GM23248 (cell line): Measurements from ENCODE around the gene SPOCD1. TPM values are rescaled to one million over a fixed set of nuclear protein-coding genes. Genes with fewer than 3 reads are reported as not detected.

Experiments
- DNase-seq: peaks from one replicate; pipeline ENCODE4 v3.0.0-alpha.2; 2015
- H2AFZ ChIP-seq: fragments of 200-600 bp; sonication (generic); 2 replicates; pipeline ENCODE4 v1.6.1; 2016; ENCODE audit warnings: antibody characterized with exemption
- H3F3A ChIP-seq: fragments of 200-600 bp; sonication (generic); 2 replicates; pipeline ENCODE4 v1.6.1; 2016; ENCODE audit warnings: mild to moderate bottlenecking, antibody characterized with exemption, mixed run types; ENCODE audit not compliant: insufficient read depth
- H3K27ac ChIP-seq: fragments of 200-600 bp; sonication (generic); 2 replicates; pipeline ENCODE4 v1.5.1; 2016; ENCODE audit warnings: mild to moderate bottlenecking
- H3K27me3 ChIP-seq: fragments of 200-600 bp; sonication (generic); replicated peaks from 2 replicates; pipeline ENCODE4 v1.6.1; 2016; ENCODE audit warnings: mild to moderate bottlenecking; ENCODE audit not compliant: insufficient read depth
- H3K36me3 ChIP-seq: fragments of 200-600 bp; sonication (generic); 2 replicates; pipeline ENCODE4 v1.6.1; 2016; ENCODE audit warnings: low read depth, mild to moderate bottlenecking
- H3K4me1 ChIP-seq: fragments of 200-600 bp; sonication (generic); 2 replicates; pipeline ENCODE4 v1.6.1; 2016; ENCODE audit warnings: mild to moderate bottlenecking; ENCODE audit not compliant: insufficient read depth
- H3K4me2 ChIP-seq: fragments of 200-600 bp; sonication (generic); one replicate; pipeline ENCODE4 v1.6.1; 2016; ENCODE audit warnings: mild to moderate bottlenecking; ENCODE audit not compliant: unreplicated experiment
- H3K4me3 ChIP-seq: fragments of 200-600 bp; sonication (generic); 2 replicates; pipeline ENCODE4 v1.5.1; 2016; ENCODE audit warnings: mild to moderate bottlenecking
- H3K79me2 ChIP-seq: fragments of 200-600 bp; sonication (generic); 2 replicates; pipeline ENCODE4 v1.6.1; 2016; ENCODE audit warnings: mild to moderate bottlenecking; ENCODE audit not compliant: insufficient read depth
- H3K9ac ChIP-seq: fragments of 200-600 bp; sonication (generic); 2 replicates; pipeline ENCODE4 v1.6.1; 2016; ENCODE audit warnings: mild to moderate bottlenecking
- H3K9me2 ChIP-seq: fragments of 200-600 bp; sonication (generic); 2 replicates; pipeline ENCODE4 v1.6.1; 2016; ENCODE audit warnings: mixed run types, mild to moderate bottlenecking, moderate library complexity; ENCODE audit not compliant: insufficient read depth
- H3K9me3 ChIP-seq: fragments of 200-600 bp; sonication (generic); one replicate; pipeline ENCODE4 v1.6.1; 2017; ENCODE audit warnings: low read depth
- H4K20me1 ChIP-seq: fragments of 200-600 bp; sonication (generic); 2 replicates; pipeline ENCODE4 v1.6.0; 2016; ENCODE audit not compliant: insufficient read depth
- EZH2 ChIP-seq: fragments of 200-600 bp; sonication (generic); IDR thresholded peaks from 2 replicates; pipeline ENCODE4 v1.6.1; 2018; ENCODE audit warnings: antibody characterized with exemption, mild to moderate bottlenecking; ENCODE audit not compliant: insufficient read depth, poor library complexity, severe bottlenecking
- EZH2phosphoT487 ChIP-seq: fragments of 200-600 bp; sonication (generic); IDR thresholded peaks from 2 replicates; pipeline ENCODE4 v1.6.1; 2018; ENCODE audit warnings: antibody characterized with exemption, moderate library complexity, mild to moderate bottlenecking, low read depth; ENCODE audit not compliant: insufficient read depth
- WGBS, 2 experiments: methylation state at CpG; one replicate each; pipeline ENCODE4 v1.1.6; 2015 to 2017; ENCODE audit warnings: low lambda C conversion rate in 2 of 2, low coverage in 1 of 2; ENCODE audit errors: missing lambda C conversion rate in 2 of 2; 5-methylcytosine and 5-hydroxymethylcytosine counted together
- in situ Hi-C: fragments of 300-500 bp; cut with MboI; formaldehyde crosslinking; loops from 2 replicates; pipeline ENCODE4 v1.15.0; 2020
- polyA plus RNA-seq: library from polyadenylated mRNA; unstranded; fragments of >200 nt; fragmentation: Nextera tagmentation; extraction: Ambion mirVana; gene quantifications from 2 replicates; pipeline ENCODE4 v1.2.1, GENCODE V29; 2016
- total RNA-seq: library from RNA; depleted of rRNA; stranded (reverse); fragments of >200 nt; shearing (Covaris generic); gene quantifications from 2 replicates; pipeline ENCODE4 v1.2.3, GENCODE V29; 2014

SPOCD1 gene
- total and polyA plus RNA-seq, 2 experiments from 2014 or later: 27.9 to 43.0 TPM

- Histone ChIP-seq H3K4me1 (0 out of 2 replicates have a peak, but pooled peaks cover 2% of the 10 kb centered on the region), H2AFZ (no peak overlapping the region), H4K20me1 (no peaks in the 10 kb centered on the region), H3K9me3 (no peaks in the 10 kb centered on the region), H3K4me3 (no peak overlapping the region), H3K4me2 (no peak overlapping the region), H3K9me2 (no peaks in the 10 kb centered on the region), H3F3A (no peaks in the 10 kb centered on the region), H3K79me2 (no peaks in the 10 kb centered on the region), H3K36me3 (no peaks in the 10 kb centered on the region), H3K27me3 (no peaks in the 10 kb centered on the region), H3K9ac (no peak overlapping the region), H3K27ac (no peak overlapping the region)
- 64 to 68% methylated on average over 12 of the region's 12 CpGs for WGBS, 2 experiments
- DNase-seq: no peak
- TF ChIP-seq EZH2phosphoT487 (no peak), EZH2 (no peak)
- in situ Hi-C loops: no loop called here
Measured at GRCh38 chr1:31782421-31783410, 33.1 kb downstream of the SPOCD1 start.

GRCh38 chr1:31781756-31782371 is 34.0 kb downstream of the SPOCD1 start:
- TF ChIP-seq EZH2 (no peak), EZH2phosphoT487 (no peak)
- 63 to 66% methylated on average over 13 to 18 of the region's 18 CpGs for WGBS, 2 experiments

GRCh38 chr1:31781138-31781755 is 34.6 kb downstream of the SPOCD1 start:
- Histone ChIP-seq H3K4me3 (no peak overlapping the region), H4K20me1 (no peaks in the 10 kb centered on the region), H3K79me2 (no peaks in the 10 kb centered on the region), H3K9ac (no peak overlapping the region), H3K4me1 (no peaks in the 10 kb centered on the region), H3K9me2 (no peaks in the 10 kb centered on the region), H3K27ac (no peak overlapping the region), H3K9me3 (no peaks in the 10 kb centered on the region), H3K36me3 (no peaks in the 10 kb centered on the region), H3K4me2 (no peak overlapping the region), H2AFZ (no peak overlapping the region), H3F3A (no peaks in the 10 kb centered on the region), H3K27me3 (no peaks in the 10 kb centered on the region; the same call in 1 of the 2 replicates)
- in situ Hi-C loops: no loop called here
- WGBS, 2 experiments: 80 to 83% methylated on average over 7 of the region's 7 CpGs
- TF ChIP-seq EZH2 (no peak), EZH2phosphoT487 (no peak)
- DNase-seq: no peak

More at GRCh38 chr1:31781756-31782371, 34.0 kb downstream of the SPOCD1 start:
- Histone ChIP-seq H3F3A (no peaks in the 10 kb centered on the region), H3K4me1 (no peaks in the 10 kb centered on the region), H3K36me3 (no peaks in the 10 kb centered on the region), H4K20me1 (no peaks in the 10 kb centered on the region), H3K9ac (no peak overlapping the region), H3K27ac (no peak overlapping the region), H3K4me3 (no peak overlapping the region), H3K9me2 (no peaks in the 10 kb centered on the region), H3K4me2 (no peak overlapping the region), H3K27me3 (no peaks in the 10 kb centered on the region; the same call in 1 of the 2 replicates), H3K79me2 (no peaks in the 10 kb centered on the region), H2AFZ (no peak overlapping the region), H3K9me3 (no peaks in the 10 kb centered on the region)
- in situ Hi-C loops: no loop called here
- DNase-seq: no peak

- DNase-seq: no peak
- Histone ChIP-seq H3K79me2 (no peaks in the 10 kb centered on the region), H3K4me3 (no peak overlapping the region), H3K9me2 (no peaks in the 10 kb centered on the region), H3K9ac (no peak overlapping the region), H2AFZ (no peak overlapping the region), H3K27me3 (no peaks in the 10 kb centered on the region; the same call in 1 of the 2 replicates), H3K36me3 (no peaks in the 10 kb centered on the region), H3K27ac (no peak overlapping the region), H3K4me2 (no peak overlapping the region), H3K4me1 (no peaks in the 10 kb centered on the region), H3F3A (no peaks in the 10 kb centered on the region), H3K9me3 (no peaks in the 10 kb centered on the region), H4K20me1 (no peaks in the 10 kb centered on the region)
- in situ Hi-C loops: no loop called here
- WGBS, 2 experiments: 75 to 91% methylated on average over 2 of the region's 2 CpGs
- TF ChIP-seq EZH2 (no peak), EZH2phosphoT487 (no peak)
Measured at GRCh38 chr1:31780632-31781031, 35.2 kb downstream of the SPOCD1 start.
